ENCODE measurements around the gene LAMTOR3.

LAMTOR3 gene

GRCh38 chr4:99894161-99894997 is at the start of gene LAMTOR3:
LAMTOR3 (minus strand) TSS chr4:99894427; CDS start chr4:99893963, 464 bp downstream.
- DNase-seq, result peak; percentile 96

- no peak for DNase-seq
Observed at GRCh38 chr4:99938243-99938753, 44.1 kb upstream of the LAMTOR3 start.

- DNase-seq, result no peak
Observed at GRCh38 chr4:99934891-99935290, 40.7 kb upstream of the LAMTOR3 start.

GRCh38 chr4:99927566-99927965 is 33.3 kb upstream of the LAMTOR3 start:
- no peak for DNase-seq

GRCh38 chr4:99921174-99921573 is 26.9 kb upstream of the LAMTOR3 start:
- no peak for DNase-seq

- DNase-seq, result no peak
Observed at GRCh38 chr4:99918656-99919055, 24.4 kb upstream of the LAMTOR3 start.

GRCh38 chr4:99917575-99917974 is 23.3 kb upstream of the LAMTOR3 start:
- no peak for DNase-seq

GRCh38 chr4:99915449-99915848 is 21.2 kb upstream of the LAMTOR3 start:
- DNase-seq, result no peak

- DNase-seq, result no peak
Observed at GRCh38 chr4:99894998-99895397, 771 bp upstream of the LAMTOR3 start.

- no peak for DNase-seq
Observed at GRCh38 chr4:99893839-99894160, 427 bp downstream of the LAMTOR3 start.

- DNase-seq, result no peak
Observed at GRCh38 chr4:99893029-99893428, 1.2 kb downstream of the LAMTOR3 start.

GRCh38 chr4:99891351-99891750 is 2.9 kb downstream of the LAMTOR3 start:
- no peak for DNase-seq

- no peak for DNase-seq
Observed at GRCh38 chr4:99887837-99888236, 6.4 kb downstream of the LAMTOR3 start.

- no peak for DNase-seq
Observed at GRCh38 chr4:99886146-99886545, 8.1 kb downstream of the LAMTOR3 start.

GRCh38 chr4:99885687-99886086 is 8.5 kb downstream of the LAMTOR3 start:
- DNase-seq, result no peak

GRCh38 chr4:99885063-99885664 is 9.1 kb downstream of the LAMTOR3 start:
- DNase-seq, result no peak

- DNase-seq, result no peak
Observed at GRCh38 chr4:99879458-99879857, 14.8 kb downstream of the LAMTOR3 start.

- DNase-seq, result no peak
Observed at GRCh38 chr4:99878604-99879003, 15.6 kb downstream of the LAMTOR3 start.

- DNase-seq, result no peak
Observed at GRCh38 chr4:99876946-99877345, 17.3 kb downstream of the LAMTOR3 start.

GRCh38 chr4:99875071-99875470 is 19.2 kb downstream of the LAMTOR3 start:
- no peak for DNase-seq

- DNase-seq, result no peak
Observed at GRCh38 chr4:99872570-99872969, 21.7 kb downstream of the LAMTOR3 start.

- no peak for DNase-seq
Observed at GRCh38 chr4:99868126-99868596, 26.1 kb downstream of the LAMTOR3 start.

GRCh38 chr4:99863804-99864203 is 30.4 kb downstream of the LAMTOR3 start:
- DNase-seq, result no peak

All from activated effector memory CD4-positive, alpha-beta T cell treated with anti-CD3 and anti-CD28 coated beads, Interleukin-2, amount 50 U/mL, for 16 hours (primary cell).